Right lobe of liver (tissue), 6 donors: ENCODE measurements around the gene ZBTB43. TPM values are rescaled to one million over a fixed set of nuclear protein-coding genes. Genes with fewer than 3 reads are reported as not detected.
A peak's percentile ranks its signal among the peaks of the same experiment; 100 is the strongest.

Experiments used
- ATAC-seq, 4 donors: fragments of 200-7000 bp; cut with Tn5 transposase; one replicate each; pipeline ENCODE4 v1.9.1; 2020; ENCODE audit warnings: mild to moderate bottlenecking in 4 of 4, moderate library complexity in 4 of 4
- DNase-seq, 3 donors: peaks; one replicate each; pipeline ENCODE4 v3.0.0-alpha.2; 2020
- H3K27ac ChIP-seq, 3 donors: fragments of 200-600 bp; one replicate each; pipeline ENCODE4 v1.8.0; 2022
- H3K27me3 ChIP-seq, 2 donors: fragments of 200-600 bp; one replicate each; pipeline ENCODE4 v1.8.0; 2022
- H3K36me3 ChIP-seq, 4 donors: fragments of 200-600 bp; sonication (generic) in 1 of 4; one replicate each; pipeline versions ENCODE4 v1.5.1 to v1.8.0; 2017 to 2022; ENCODE audit warnings: control low read depth in 1 of 4
- H3K4me1 ChIP-seq, 4 donors: fragments of 200-600 bp; sonication (generic) in 1 of 4; one replicate each; pipeline versions ENCODE4 v1.5.1 to v1.8.0; 2017 to 2022; ENCODE audit warnings: control low read depth in 1 of 4
- H3K4me3 ChIP-seq, 3 donors: fragments of 200-600 bp; one replicate each; pipeline ENCODE4 v1.8.0; 2022
- H3K9me3 ChIP-seq, 4 donors: fragments of 200-600 bp; sonication (generic) in 1 of 4; one replicate each; pipeline versions ENCODE4 v1.5.1 to v1.8.0; 2017 to 2022; ENCODE audit warnings: control low read depth in 1 of 4
- POLR2A ChIP-seq: fragments of 450-650 bp; IDR thresholded peaks from one replicate; pipeline ENCODE4 v1.6.1; 2017; ENCODE audit warnings: antibody characterized with exemption, mild to moderate bottlenecking
- WGBS: methylation state at CpG from one replicate; pipeline ENCODE4 v1.1.6; 2018; ENCODE audit warnings: low coverage, low lambda C conversion rate; ENCODE audit not compliant: insufficient coverage; ENCODE audit errors: missing lambda C conversion rate; 5-methylcytosine and 5-hydroxymethylcytosine counted together
- intact Hi-C, 2 donors: fragments of 100-400 bp; cut with DNase I; formaldehyde crosslinking; loops; one replicate each; pipeline versions ENCODE4 v1.11.2 to v1.14.1; 2022
- total RNA-seq, 6 experiments: library from RNA; depleted of rRNA in 2 of 6; stranded (reverse); fragments of >200 nt in 2 of 6; fragmentation: NEBNext Ultra II Directional in 3 of 6; extraction: Animal tissue kit (Norgen Biotek cat#: 25700) in 3 of 6; gene quantifications; one replicate each; pipeline versions ENCODE4 v1.1.0 to v1.2.4, GENCODE V29; 2016 to 2023
- TF ChIP-seq, protein P1 (sequence below), 4 donors: fragments of 200-600 bp in 3 of 4; fragments of 450-650 bp in 1 of 4; IDR thresholded peaks; one replicate each; pipeline versions ENCODE4 v1.5.1 to v1.8.0; 2016 to 2022; ENCODE audit warnings: antibody characterized with exemption in 4 of 4, mild to moderate bottlenecking in 2 of 4
- donor health status: DM: no; HTN: yes; CAD: no.
- donor health status: DM: no; HTN: no; CAD: no.
- donor health status: DM: no; HTN: no; CAD: no.
- donor health status: DM: no; HTN: yes; CAD: no.
- donor health status: DM: no; HTN: yes; CAD: no.

Gene ZBTB43
- total RNA-seq, 6 experiments from 2014 or later: 4.8 to 14.5 (median 9.9) TPM

DNA sequence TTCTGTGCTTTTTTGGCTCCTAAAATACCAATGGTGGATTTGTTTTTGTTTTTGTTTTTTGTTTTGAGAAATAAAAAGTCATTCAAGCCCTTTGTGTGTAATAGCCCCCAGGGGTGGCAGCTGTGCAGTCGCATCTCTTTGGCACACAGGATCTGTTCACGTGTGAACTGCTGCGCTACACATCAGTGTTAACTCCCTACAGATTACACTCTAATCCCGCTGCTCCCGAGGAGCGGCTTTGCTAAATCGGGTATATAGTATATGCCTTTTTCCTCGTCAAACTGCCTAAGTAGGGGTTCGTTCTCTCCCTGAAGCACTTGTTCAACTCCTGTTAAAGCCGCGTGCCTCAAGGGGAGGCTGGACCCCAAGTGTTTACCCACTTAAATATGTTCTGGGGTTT lies 77.9 kb downstream of the ZBTB43 start:
- DNase-seq (no peak), ATAC-seq (no peak)
- intact Hi-C loops: no loop called here
- no peak overlapping the region for H3K27ac ChIP-seq
- H3K27me3 ChIP-seq: no peaks in the 10 kb centered on the region
- no peaks in the 10 kb centered on the region for H3K9me3 ChIP-seq
- 83% methylated on average over 6 of the region's 11 CpGs for WGBS
- H3K4me1 ChIP-seq: peaks cover 0 to 9% (median 2%) of the 10 kb centered on the region in 4 donors
- H3K36me3 ChIP-seq: peaks cover 0 to 19% (median 2%) of the 10 kb centered on the region in 4 donors
- no peak overlapping the region for H3K4me3 ChIP-seq
- no peak for TF ChIP-seq POLR2A
- TF ChIP-seq, protein P1, sequence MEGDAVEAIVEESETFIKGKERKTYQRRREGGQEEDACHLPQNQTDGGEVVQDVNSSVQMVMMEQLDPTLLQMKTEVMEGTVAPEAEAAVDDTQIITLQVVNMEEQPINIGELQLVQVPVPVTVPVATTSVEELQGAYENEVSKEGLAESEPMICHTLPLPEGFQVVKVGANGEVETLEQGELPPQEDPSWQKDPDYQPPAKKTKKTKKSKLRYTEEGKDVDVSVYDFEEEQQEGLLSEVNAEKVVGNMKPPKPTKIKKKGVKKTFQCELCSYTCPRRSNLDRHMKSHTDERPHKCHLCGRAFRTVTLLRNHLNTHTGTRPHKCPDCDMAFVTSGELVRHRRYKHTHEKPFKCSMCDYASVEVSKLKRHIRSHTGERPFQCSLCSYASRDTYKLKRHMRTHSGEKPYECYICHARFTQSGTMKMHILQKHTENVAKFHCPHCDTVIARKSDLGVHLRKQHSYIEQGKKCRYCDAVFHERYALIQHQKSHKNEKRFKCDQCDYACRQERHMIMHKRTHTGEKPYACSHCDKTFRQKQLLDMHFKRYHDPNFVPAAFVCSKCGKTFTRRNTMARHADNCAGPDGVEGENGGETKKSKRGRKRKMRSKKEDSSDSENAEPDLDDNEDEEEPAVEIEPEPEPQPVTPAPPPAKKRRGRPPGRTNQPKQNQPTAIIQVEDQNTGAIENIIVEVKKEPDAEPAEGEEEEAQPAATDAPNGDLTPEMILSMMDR (IDR thresholded peaks at IDR 0.05): no peak

DNA sequence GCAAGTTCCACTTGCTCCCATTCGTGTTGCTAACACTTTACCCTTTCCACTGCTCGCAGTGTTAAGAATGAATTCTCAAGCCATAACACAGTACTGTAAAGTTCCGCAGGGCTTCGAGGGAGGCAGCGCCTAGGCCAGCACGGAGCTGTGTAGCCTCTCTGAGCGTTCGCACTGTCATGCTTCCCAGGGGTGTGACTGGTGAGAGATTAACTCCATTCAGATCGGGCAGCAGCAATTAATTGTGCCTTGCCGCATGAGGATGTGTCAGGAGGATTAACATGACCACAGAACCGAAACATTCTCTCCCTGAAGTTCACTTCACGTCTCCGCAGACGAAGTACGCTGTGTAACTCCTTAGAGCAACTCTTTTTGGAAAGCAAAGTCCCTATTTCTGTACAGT lies 78.8 kb downstream of the ZBTB43 start:
- DNase-seq (no peak), ATAC-seq (no peak)
- intact Hi-C loops: no loop called here
- no peak overlapping the region for H3K27ac ChIP-seq
- H3K4me1 ChIP-seq: peaks cover 0 to 9% (median 2%) of the 10 kb centered on the region in 4 donors
- 91% methylated on average over 15 of the region's 15 CpGs for WGBS
- no peak overlapping the region for H3K4me3 ChIP-seq
- H3K27me3 ChIP-seq: no peaks in the 10 kb centered on the region
- no peak for TF ChIP-seq POLR2A
- TF ChIP-seq, protein P1 (IDR thresholded peaks at IDR 0.05): no peak
- H3K36me3 ChIP-seq: peaks cover 0 to 19% (median 2%) of the 10 kb centered on the region in 4 donors
- H3K9me3 ChIP-seq: no peaks in the 10 kb centered on the region

DNA sequence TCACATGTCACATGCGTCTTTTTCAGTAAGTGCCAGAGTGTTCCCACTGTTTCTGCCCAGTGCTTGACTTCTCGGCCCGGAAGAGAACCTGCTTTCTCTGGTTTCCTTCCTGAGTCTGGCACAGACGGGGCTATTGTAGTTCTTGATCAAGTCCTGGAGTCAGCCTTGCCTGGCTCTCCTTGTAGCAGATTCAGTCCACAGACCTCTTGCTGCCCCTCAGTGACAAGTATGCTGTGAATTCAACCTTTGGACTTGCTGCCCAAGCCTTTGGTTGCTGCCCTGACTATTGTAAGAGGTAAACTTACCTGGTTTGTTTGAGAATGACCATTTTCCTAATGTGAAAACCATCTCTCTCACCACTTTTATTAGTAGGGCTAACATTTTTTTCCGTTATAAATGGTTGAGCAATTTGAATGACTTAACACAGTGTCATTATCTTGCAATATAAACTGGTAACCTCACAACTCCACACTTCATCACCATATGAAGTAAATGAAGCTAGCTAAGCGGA lies 80.3 kb downstream of the ZBTB43 start:
- intact Hi-C loops: no loop called here
- peaks cover 0 to 8% (median 2%) of the 10 kb centered on the region in 4 donors for H3K36me3 ChIP-seq
- no peak for DNase-seq
- no peak for TF ChIP-seq POLR2A
- TF ChIP-seq, protein P1 (IDR thresholded peaks at IDR 0.05): no peak
- no peak overlapping the region for H3K4me3 ChIP-seq
- H3K27me3 ChIP-seq: no peaks in the 10 kb centered on the region
- no peaks in the 10 kb centered on the region for H3K9me3 ChIP-seq
- peaks cover 0 to 9% (median 2%) of the 10 kb centered on the region in 4 donors for H3K4me1 ChIP-seq
- peak; percentile 73 to 88 (median 82) for ATAC-seq
- no peak overlapping the region for H3K27ac ChIP-seq
- WGBS: 33% methylated on average over 6 of the region's 6 CpGs

DNA sequence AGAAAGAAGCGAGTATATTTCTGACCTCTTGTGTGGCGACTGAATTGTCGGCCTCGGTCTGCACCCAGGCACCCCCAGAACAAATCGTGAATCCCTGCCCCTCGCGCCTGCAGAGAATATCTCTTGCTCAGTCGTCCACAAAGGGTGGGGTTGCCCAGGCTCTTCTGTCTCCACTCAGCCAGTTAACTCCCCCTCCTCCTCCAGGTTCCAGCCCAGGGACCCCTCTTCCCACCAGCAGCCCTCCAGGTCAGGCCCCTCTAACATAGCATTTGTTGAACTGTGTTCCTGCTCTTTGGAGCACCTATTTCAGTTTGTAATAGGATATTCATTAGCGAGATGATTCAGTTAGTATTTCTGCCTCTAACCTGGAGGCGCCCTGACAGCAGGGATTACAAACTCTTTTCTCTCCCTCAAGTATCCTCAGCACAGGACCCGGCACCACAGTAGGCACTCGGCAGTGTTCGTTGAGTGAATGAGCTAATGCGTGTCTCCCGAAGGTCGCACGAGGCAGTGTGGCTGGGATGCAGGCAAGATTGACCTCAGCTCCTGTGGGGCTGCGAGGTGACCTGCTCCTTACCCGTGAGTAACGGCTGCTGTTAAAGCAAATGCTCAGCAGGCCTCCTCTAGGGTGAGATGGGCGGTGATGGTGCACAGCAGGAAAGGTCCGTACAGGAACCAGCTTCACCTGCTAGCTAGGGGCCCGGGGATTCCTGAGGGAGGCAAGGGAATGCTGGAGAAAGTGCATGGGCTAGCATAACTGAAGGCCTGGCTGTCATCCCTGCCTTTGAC lies 81.4 kb downstream of the ZBTB43 start:
- Histone ChIP-seq H3K36me3 (peaks cover 0 to 3% (median 0%) of the 10 kb centered on the region in 4 donors), H3K9me3 (no peaks in the 10 kb centered on the region), H3K4me1 (peaks cover 0 to 9% (median 2%) of the 10 kb centered on the region in 4 donors), H3K27ac (no peak overlapping the region), H3K27me3 (no peaks in the 10 kb centered on the region), H3K4me3 (no peak overlapping the region)
- TF ChIP-seq, protein P1 (IDR thresholded peaks at IDR 0.05): no peak
- no peak for TF ChIP-seq POLR2A
- DNase-seq: no peak
- WGBS: 90% methylated on average over 7 of the region's 23 CpGs
- intact Hi-C loops: no loop called here
- ATAC-seq: no peak
